NCI-H345 treated with DMSO at 0.1 percent for 48 hours (cell line): ENCODE measurements around the gene TNPO1.
"Not testable (repeated sequence)": the region's sequence is repeated elsewhere in the genome, so short reads cannot be mapped to it uniquely, and the experiment has no call there.

Source experiments
- DNase-seq: peaks from one replicate; lab custom pipeline; 2025; ENCODE audit not compliant: unreplicated experiment; lab: John Stamatoyannopoulos, UW

Gene TNPO1

DNA sequence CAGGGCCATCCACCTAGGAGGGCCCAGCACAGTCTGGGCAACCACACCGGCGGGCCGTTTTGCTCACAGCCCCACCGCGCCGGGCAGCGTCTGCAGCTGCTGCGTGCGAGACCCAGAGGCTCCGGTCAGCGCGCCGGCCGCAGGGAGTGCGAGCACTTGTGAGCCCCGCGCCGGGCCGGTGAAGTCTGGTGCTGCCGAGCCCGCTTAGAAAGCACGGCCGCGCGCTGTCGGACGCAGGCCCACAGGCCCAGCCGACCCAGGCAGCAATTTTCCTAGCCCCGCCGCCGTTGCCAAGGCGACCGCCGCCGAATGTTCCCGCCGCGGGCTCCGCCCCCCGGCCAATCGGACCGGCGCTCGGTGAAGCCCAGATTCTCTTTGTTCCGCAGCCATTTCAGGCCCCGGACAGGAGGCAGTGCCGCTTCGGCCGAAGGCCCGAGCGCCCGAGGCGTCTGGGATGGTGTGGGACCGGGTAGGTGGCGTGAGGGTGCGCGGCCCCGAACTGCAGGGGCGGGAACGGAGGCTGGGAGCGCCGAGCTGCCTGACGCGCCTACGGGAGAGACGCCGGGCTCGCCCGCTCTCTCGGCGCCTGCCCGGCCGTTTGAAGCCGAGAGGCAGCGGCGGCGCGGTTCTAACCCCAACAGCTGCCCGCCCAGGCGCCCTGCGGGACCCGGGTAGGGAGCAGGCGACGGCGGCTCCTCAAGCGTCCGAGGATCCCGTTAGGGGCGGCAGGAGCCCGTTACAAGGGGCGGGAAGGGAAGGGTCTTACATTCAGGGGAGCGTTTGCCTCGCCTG lies at the start of gene TNPO1:
Gene TNPO1 (plus strand): TSS at position 378 of the 792 bp plus-strand sequence. CDS start 77 bp downstream, at position 455.
- DNase-seq, result peak; percentile 51

DNA sequence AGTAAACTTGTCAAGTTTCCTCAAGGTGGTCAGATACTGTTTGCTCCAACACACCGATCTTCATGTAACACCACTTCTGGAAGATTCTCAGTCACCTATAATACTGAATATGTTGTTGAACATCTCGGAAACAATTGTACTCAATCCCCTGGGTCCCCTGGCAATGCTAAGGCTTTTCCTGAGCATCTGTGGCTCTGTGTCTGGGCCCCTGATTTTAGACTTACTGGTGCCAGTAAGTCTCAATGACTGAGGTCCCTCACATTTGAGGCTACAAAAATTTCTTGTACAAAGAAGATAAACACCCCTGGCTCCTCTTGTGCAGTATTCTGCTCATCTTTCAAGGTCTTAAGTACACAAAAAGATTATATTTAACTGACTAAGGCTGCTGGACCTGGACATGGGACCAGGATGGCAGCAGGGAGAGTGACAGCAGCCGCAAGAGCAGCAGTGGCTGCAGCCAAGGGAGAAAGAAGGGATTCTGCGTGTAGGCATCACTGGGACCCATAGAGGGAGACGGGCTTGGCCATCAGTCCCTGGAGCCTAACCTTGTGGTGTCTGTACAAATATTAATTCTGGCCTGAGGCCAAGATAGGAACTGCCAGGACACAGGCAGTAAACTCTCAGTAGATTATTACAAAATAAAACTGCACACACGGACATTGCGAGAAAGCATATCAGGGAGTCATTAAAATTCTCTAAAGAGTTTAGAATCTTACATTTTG lies 49.0 kb upstream of the TNPO1 start:
- peak; percentile 33 for DNase-seq

DNA sequence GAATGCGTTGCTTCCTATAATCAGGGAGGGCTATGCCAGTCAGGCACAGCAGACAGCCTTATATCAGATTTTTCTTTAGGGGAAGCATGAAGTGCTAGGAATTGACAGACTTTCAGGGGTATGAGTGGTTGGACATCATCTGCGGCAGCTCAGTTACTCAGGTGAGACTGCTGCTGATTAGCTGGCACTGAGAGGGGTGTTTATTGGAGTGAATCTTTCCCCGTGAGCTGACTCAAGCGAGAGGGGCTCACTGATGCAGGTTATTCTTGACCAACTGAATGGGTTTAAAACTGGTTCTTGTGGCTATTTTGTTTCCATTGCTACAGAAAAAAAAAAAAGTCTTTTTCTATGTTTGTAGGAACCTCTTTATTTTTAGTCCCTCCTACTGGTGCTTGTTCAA lies 46.2 kb upstream of the TNPO1 start:
- DNase-seq, result no peak

DNA sequence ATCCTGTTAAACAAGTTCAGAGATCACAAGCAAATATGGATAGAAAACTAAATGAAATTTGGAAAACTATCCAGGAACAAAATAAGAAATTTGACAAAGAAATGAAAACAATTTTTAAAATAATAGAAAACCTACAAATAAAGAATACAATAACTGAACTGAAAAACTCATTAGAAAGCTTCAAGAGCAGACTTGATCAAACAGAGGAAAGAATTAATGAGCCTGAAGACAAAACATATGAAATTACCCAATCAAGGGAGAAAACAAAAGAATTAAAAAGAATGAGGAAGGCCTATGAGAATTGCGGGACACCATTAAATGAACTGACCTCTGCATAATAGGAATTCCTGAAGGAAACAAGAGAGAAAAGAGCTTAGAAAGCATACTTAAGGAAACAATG lies 39.8 kb upstream of the TNPO1 start:
- no peak for DNase-seq

DNA sequence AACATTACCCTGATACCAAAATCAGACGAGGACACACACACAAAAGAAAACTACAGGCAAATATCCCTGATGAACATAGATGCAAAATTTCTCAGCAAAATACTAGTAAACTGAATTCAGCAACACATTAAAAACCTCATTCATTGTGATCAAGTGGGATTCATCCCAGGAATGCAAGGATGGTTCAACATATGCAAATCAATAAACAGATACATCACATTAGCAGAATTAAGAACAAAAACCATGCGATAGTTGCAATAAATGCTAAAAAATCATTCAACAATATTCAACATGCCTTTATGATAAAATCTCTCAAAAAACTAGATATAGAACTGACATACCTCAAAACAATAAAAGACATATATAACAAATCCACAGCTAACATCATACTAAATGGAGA lies 36.9 kb upstream of the TNPO1 start:
- DNase-seq, result no peak

DNA sequence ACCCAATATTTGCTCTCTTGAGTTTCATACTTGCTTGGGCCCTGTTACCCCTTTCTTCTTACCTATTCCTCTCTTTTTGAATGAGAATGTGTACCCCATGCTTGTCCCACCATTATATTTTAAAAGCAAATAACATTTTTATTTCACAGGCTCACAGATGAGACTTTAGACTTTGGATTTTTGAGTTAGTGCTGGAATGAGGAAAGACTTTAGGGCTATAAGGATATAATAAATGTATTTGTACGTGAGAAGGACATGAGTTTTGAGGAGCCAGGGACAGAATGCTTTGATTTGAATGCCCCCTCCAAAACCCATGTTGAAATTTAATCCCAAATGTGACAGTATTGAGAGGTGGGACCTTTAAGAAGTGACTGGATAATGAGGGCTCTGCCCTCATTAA lies 33.1 kb upstream of the TNPO1 start:
- no peak for DNase-seq

DNA sequence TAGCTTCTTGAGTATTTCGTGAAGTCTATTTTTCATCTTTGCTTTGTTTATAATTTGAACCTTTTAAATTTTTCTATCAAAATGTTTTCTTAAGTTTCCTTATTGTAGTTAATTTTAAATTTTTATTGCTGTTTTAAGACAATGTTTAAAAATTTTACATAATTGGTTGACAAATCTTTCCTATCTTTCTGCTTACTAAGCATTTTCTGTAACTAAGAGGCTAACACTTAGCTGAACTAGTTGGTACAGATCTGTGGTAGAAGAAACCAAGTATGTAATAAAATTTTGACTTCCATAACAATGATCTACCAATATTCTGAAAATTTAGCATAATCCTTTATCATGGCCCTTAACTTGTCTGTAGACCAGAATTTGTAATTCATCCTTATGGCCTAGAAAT lies 32.3 kb upstream of the TNPO1 start:
- DNase-seq, result no peak

DNA sequence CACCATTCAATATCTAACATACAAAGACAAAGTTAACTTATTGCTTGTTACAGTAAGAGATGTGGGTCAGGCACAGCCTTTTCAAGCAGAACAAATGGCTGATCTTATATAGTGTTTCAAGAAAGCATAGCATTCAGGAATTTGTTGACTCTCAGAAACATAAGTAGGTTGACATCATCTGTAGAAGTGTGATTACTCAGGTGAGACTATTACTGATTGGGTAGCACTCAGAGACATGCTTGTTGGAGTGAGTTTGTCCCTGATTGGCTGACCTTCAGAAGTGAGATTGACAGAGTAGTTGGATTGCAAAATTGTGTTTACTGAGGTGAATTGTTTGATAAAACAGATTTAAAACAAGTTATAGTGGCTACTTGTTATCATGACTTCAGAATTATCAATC lies 30.7 kb upstream of the TNPO1 start:
- DNase-seq, result no peak

DNA sequence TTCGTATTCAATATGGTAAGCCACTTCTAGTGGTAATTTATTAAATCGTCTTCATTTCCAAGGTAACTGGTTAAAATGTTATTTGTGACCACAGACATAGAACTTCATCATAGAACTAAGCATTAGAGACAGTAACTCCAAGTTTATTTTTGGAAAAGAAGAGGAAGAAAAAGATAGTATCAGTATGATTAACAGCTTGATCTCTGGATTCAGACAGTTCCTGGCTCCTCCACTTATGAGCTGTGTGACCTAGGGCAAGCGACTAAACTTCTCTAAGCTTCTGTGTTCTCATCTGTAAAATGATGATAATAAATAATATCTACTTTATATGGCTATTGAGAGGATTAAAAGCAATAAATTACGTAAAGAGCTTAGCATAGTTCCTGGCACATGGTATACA lies 29.8 kb upstream of the TNPO1 start:
- no peak for DNase-seq

DNA sequence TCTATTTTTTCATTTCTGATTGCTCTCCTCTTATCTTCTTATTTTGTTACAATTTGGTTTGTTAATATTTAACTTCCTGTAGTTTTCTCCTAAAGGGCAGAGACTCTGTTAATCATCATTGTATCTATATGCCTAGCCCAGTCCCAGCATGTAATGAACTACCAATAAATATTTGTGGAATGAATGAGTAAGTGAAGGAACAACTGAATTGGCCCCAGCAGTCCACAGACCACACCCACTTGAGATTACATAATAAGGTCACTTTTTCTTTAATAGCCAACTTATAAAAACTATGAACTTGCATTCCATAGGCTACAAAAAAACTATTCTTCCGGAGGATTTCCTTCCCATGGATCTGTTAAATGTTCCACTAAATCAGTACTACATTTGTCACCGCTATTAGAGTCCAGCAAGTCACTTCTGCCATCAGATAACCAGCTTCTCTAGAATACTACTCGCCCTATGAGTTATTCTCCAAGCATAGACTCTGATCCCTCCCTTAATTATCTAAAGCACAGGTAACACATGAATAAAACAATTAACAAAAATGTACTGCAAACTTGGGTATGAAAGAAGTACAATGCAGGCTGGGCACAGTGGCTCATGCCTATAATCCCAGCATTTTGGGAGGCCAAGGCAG lies 27.5 kb upstream of the TNPO1 start:
- no peak for DNase-seq

DNA sequence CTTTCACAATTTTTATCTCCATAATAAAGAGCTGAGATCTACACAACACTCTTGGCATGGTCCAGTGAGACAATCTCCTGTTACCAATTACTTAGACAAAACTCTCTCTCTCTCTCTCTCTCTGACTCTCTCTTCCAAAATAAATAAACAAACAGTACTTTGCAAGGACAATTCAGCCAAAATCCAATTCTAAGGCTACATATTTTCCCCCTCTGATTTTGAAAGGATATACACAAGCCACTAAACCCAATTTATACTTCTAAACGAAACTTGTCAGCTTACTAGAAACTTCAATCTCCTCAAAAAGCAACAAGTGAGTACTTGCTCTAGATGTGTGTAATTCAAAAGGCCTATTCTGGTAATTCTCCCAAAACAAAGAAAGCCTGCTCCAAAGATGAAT lies 26.3 kb upstream of the TNPO1 start:
- no peak for DNase-seq

DNA sequence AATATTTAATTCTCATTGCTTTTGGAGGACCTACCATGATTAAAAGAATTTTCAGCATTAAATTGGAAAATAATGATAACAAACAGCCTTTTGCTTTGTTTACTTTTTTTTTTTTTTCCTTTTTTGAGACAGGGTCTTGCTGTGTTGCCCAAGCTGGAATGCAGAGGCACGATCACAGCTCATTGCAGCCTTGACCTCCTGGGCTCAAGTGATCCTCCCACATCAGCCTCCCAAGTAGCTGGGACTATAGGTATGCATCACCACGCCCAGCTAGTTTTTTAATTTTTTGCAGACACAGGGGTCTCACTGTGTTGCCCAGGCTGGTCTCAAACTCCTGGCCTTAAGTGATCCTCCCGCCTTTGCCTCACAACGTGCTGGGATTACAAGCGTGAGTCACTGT lies 23.8 kb upstream of the TNPO1 start:
- DNase-seq, result not testable (repeated sequence)

DNA sequence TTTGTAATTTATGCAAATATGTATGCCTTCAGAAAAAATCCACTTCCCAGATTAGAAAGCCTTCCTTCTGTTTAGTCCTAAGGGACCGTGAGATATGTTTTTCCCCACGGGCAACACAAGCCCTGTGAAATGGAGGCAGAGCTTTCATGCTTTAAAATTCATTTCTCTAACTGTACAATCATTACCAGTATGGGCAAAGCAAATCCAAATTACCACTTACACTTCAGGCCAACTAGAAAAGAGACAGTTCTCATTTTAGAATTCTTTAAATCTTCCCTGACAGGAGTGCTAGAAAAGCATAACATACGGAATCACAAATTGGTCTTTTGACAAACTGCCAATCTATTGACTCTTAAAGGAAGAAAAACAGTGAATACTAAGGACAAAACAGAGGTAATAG lies 20.5 kb upstream of the TNPO1 start:
- DNase-seq, result no peak

DNA sequence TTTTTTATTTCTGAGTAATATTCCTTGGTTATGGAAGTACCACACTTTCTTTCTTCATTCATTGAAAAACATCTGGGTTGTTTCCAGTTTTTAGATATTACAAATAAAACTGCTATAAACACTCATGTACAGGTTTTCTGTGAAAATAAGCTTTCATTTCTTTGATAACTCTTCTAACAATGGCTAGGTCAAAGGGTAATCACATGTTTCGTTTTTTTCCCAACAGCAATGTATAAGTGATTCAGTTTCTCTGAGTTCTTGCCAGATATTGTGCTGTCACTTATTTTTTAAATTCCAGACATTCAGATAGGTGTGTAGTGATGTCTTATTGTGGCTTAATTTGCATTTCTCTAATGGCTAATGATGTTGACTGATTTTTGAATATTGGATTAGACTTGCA lies 16.7 kb upstream of the TNPO1 start:
- no peak for DNase-seq

DNA sequence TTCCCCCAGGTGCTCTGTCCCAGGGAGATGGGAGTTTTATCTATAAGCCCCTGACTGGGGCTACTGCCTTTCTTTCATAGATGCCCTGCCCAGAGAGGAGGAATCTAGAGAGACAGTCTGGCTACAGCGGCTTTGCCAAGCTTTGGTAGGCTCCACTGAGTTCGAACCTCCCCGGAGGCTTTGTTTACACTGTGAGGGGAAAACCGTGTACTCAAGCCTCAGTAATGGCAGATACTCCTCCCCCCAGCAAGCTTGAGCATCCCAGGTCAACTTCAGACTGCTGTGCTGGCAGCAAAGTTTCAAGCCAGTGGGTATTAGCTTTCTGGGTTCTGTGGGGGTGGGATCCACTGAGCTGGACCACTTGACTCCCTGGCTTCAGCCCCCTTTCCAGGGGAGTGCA lies 7.8 kb upstream of the TNPO1 start:
- not testable (repeated sequence) for DNase-seq

DNA sequence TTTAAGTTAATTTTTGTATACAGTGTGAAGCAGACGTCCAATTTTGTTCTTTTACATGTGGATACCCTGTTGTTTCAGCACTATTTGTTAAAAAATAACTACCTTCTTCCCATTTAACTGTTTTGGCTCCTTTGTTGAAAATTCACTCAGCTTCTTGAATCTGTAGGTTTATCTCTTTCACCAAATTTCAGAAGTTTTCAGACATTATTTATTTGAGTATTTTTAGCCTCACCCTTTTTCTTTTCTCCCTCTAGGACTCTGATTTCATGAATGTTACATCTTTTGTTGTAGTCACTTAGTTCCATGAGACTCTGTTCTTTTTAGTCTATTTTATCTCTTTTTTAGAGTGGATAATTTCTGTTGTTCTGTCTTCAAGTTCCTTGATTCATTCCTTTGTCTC lies 4.6 kb upstream of the TNPO1 start:
- DNase-seq, result no peak

DNA sequence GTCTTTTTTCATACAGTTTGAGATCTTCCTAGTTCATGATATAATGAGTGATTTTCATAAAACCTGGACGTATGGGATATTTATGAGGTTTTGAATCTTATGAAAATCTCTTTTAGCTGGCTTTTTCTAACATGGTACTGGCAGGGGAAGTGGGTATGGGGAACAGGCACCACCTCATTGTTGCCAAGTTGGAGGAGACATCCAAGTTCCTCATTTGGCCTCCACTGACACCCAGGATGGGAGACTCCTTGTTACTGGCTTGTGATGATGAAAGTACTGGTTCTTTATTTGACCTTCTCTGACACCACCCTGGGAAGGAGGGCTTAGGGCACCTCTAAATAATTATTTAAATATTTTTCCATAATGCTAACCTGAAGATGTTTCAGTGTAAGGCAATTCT lies 4.0 kb upstream of the TNPO1 start:
- no peak for DNase-seq

DNA sequence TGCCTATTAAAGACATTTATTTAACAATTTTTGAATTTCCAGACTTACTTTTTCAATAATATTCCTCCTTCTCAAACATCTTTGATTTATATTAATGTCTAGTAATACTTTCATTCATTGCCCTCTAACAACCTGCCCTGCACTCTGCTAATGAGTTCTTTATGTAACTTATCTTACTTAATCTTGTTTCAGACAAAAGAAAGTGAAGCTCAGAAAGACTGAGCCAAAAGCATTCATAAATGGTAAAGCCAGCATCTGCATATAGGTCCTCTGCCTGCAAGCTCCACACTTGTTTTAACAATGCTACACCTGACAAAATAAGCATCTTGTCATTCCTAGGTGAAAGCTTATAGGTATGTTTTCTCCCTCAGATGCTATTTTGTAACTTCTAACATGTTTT lies 2.4 kb upstream of the TNPO1 start:
- no peak for DNase-seq

DNA sequence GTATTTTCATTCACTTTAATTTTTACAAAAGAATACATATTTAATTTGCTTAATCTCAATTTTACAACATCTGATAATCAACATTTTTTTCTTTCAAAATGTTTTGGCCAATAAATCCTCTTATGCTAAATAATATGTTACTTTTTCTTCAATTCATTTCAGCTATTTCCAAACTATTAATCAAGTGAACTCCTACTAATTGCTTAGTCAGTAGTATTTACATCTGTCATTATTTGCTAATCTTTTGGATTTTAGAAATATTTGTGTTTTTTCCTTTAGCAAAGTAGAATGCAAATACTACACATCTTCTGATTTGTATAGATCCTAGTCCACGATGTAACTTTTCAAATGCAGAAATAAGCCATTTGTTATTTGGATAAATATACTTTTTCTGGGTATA lies 1.6 kb upstream of the TNPO1 start:
- DNase-seq, result no peak

DNA sequence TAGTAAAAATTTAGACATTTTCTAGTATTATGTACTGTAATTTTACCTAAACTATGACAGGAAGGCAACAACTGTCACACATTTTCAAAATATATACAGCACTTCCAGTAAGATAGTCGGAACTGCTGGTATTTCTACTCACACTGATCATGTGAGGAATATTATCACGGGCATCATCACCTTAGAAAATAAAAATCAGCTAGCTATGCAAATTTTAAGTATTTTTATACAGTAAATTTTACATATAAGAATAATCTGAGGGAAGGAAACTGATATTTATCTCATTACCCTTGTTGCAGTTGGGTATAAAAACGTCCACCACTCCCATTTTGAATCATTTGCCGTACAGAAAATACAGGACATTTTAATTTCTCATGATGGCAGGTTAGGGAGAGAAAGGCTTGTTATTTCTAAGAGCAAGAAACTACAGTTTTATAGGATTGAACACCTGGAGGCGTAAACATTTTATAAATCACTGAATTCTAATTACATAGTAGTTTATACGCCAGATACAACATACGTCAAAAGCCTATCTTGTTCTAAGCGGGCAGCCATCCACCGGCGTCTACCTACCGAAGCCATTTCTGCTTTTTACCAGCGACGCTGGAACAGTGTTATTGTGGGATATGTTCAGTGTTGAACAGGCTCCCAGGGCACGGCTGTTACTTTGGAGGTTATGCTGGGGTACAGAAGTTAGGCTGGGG lies 729 bp upstream of the TNPO1 start:
- peak; percentile 60 for DNase-seq

DNA sequence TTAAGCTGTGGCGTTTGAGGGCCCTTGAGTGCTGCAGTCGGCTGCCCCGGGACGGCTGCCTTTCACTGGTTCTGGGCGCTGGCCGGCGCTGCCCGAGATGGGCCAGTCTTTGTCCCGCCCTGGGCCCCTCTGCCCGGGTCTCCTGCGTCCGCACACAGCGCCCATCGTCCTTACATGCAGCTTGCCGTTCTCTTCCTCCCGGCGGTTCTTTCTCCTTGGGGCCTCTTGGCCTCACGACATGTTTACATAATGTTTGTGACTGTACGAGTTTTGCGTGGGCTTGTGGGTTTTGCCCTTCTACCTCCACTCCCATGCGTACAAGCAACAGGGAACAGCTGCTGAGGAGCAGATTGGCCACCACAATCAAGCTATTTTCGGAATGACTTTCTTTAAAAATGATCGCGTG lies 618 bp downstream of the TNPO1 start:
- no peak for DNase-seq
